Muscle layer of duodenum (tissue), 2 donors: Measurements from ENCODE around the gene ANO6.

Experiments
- H3K27ac ChIP-seq: one replicate; pipeline ENCODE4 v1.7.0; 2013; ENCODE audit warnings: mild to moderate bottlenecking, low read length
- H3K27me3 ChIP-seq: one replicate; pipeline ENCODE4 v1.7.0; 2013; ENCODE audit warnings: low read depth, mild to moderate bottlenecking, control low read depth, low read length
- H3K36me3 ChIP-seq, 2 donors: one replicate each; pipeline ENCODE4 v1.7.0; 2013; ENCODE audit warnings: low read length in 2 of 2, control low read depth in 1 of 2, mild to moderate bottlenecking in 1 of 2; ENCODE audit not compliant: insufficient read depth in 2 of 2, control insufficient read depth in 1 of 2
- H3K4me1 ChIP-seq, 2 donors: one replicate each; pipeline ENCODE4 v1.7.0; 2013; ENCODE audit warnings: low read length in 2 of 2, mild to moderate bottlenecking in 2 of 2, control low read depth in 1 of 2, moderate library complexity in 1 of 2; ENCODE audit not compliant: insufficient read depth in 2 of 2, control insufficient read depth in 1 of 2
- H3K4me3 ChIP-seq, 2 donors: one replicate each; pipeline ENCODE4 v1.7.0; 2013; ENCODE audit warnings: low read length in 2 of 2, low read depth in 1 of 2, mild to moderate bottlenecking in 1 of 2
- H3K9me3 ChIP-seq, 2 donors: one replicate each; pipeline ENCODE4 v1.7.0; 2013; ENCODE audit warnings: low read length in 2 of 2, control low read depth in 1 of 2, mild to moderate bottlenecking in 1 of 2; ENCODE audit not compliant: control insufficient read depth in 1 of 2
- donor health status: healthy.

ANO6 gene

DNA sequence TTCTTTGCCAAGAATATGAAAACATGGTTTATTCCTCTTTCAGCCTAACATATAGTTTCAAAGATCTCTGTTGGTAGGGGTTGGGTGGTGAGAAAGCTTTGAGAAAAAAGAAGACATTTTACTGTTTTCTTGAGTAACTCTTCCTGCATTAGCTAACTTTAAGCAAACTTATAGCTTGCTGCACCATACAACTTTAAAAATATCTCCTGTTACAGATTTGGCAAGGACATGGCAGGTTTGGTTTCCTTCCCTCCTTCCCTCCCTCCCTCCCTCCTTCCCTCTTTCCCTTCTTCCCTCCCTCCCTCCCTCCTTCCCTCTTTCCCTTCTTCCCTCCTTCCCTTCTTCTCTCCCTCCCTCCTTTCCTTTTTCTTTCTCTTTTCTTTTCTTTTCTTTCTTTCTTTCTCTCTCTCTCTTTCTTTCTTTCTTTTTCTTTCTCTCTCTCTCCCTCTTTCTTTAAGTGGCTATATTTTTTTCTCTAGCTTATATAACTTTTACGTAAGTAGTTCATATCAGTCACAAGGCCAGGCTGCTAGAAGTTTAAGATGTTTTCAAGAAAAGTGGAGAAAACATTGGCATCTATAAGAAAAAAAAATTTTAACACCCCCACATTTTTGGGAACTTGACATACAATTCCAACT, 26.0 kb upstream of the ANO6 start:
- H3K4me1 ChIP-seq: peaks cover 0 to 4% of the 10 kb centered on the region in 2 donors
- H3K9me3 ChIP-seq: no peaks in the 10 kb centered on the region
- H3K4me3 ChIP-seq: no peak overlapping the region
- no peaks in the 10 kb centered on the region for H3K27me3 ChIP-seq
- H3K36me3 ChIP-seq: no peaks in the 10 kb centered on the region
- H3K27ac ChIP-seq: no peak overlapping the region

DNA sequence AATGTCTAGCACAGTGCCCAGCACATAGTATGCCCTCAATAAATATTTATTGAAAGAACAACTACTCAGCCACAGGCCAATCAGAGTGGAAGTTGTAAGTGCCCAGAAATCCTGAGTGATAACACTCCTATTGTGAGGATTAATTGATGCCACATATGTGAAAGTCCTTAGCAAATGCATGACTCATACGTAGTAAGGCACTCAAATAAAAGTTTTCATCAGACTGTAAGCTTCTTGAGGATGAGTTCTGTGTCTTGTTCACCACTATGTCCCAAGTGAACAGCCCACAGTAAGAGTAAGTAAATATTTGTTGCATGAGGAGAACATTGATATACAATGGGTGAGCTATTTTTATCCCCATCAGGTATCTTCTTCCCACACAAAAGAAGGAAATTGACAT, 24.7 kb upstream of the ANO6 start:
- H3K27me3 ChIP-seq: no peaks in the 10 kb centered on the region
- H3K27ac ChIP-seq: no peak overlapping the region
- H3K9me3 ChIP-seq: no peaks in the 10 kb centered on the region

DNA sequence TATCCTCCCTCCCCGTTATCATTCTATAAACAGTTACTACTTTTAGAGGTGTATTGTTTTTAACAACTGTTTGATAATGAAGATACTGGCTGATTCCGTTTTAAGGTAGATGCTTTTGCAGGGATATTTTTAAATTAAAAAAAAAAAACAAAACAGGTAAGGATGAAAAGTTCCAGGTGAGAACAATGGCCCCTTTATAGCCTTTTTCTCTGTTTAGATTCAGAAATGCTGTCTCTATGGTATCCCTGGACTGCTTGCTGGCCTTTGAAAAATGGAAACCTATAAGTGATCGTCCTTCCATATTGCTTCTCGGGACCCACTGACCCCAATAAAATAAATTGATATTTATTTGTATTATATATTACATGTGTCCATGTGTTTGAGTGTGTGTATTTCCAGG, 23.2 kb upstream of the ANO6 start:
- Histone ChIP-seq H3K4me3 (no peak overlapping the region), H3K36me3 (no peaks in the 10 kb centered on the region), H3K27ac (no peak overlapping the region), H3K27me3 (no peaks in the 10 kb centered on the region), H3K4me1 (peaks cover 0 to 4% of the 10 kb centered on the region in 2 donors), H3K9me3 (no peaks in the 10 kb centered on the region)

More for the DNA sequence above, 24.7 kb upstream of the ANO6 start:
- no peaks in the 10 kb centered on the region for H3K36me3 ChIP-seq
- peaks cover 0 to 4% of the 10 kb centered on the region in 2 donors for H3K4me1 ChIP-seq
- no peak overlapping the region for H3K4me3 ChIP-seq

DNA sequence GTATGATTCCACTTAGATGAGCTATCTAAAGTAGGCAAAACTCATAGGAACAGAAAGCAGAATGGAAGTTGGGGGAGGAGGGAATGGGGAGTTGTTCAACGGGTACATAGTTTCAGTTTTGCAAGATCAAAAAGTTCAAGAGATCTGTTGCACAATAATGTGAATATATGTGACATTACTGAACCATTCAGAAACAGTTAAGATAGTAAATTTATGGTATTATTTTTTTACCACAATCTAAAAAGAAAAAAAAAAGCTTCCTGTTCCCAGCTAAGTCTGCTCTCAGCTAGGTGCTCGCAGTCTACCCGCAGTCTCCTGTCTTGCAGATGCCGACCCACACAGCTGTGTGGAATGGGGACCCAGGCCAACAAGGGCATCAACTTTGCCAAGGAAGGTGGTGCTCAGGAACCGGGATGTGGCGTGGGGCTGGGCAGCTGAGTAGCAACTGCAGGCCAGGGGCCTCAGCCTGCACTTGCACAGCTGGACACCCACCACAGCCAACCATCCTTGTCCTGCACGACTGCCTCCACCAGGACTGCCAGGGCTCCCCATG, 15.3 kb upstream of the ANO6 start:
- H3K9me3 ChIP-seq: no peaks in the 10 kb centered on the region
- H3K4me3 ChIP-seq: no peak overlapping the region
- H3K4me1 ChIP-seq: peaks cover 0 to 4% of the 10 kb centered on the region in 2 donors
- no peaks in the 10 kb centered on the region for H3K27me3 ChIP-seq
- no peak overlapping the region for H3K27ac ChIP-seq
- no peaks in the 10 kb centered on the region for H3K36me3 ChIP-seq

DNA sequence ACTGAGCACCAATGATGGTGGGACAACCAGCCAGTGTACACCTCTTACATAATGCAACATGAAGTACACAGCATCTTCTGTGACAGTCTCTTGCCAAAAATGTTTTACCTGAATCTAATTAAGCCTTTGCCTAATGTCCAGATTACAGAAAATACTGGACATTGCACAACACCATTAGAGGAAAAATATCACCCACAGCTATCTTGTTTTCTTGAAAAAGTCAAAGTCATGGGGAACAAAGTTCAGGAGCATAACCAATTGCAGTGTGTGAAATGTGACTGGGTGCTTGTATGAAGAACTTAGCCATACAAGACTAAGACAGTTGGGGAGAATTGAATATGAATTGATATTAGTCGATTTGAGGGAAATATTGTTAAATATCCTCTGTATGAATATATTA, 12.1 kb upstream of the ANO6 start:
- Histone ChIP-seq H3K4me3 (no peak overlapping the region), H3K36me3 (no peaks in the 10 kb centered on the region), H3K27me3 (no peaks in the 10 kb centered on the region), H3K9me3 (no peaks in the 10 kb centered on the region), H3K27ac (no peak overlapping the region), H3K4me1 (peaks cover 0 to 4% of the 10 kb centered on the region in 2 donors)

DNA sequence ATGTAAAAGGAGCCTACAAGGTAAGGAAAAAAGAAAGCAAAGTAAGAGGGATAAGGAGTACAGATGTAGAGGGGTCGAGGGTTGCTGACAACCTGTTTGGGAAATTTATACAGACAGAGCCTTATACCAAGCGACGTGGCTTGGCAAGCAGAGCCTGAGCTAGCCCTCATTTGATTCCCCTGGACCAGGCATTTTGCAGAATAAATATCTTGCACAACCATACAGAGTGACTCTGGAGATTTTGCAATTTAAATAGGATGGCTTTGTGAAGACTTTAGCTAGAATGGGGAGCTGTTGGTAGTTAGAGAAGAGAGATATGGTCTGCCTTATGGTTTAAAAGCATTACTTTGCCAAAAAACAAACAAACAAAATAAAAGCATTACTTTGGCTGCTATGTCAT, 11.1 kb upstream of the ANO6 start:
- Histone ChIP-seq H3K36me3 (no peaks in the 10 kb centered on the region), H3K9me3 (no peaks in the 10 kb centered on the region), H3K27me3 (no peaks in the 10 kb centered on the region), H3K27ac (no peak overlapping the region), H3K4me3 (no peak overlapping the region), H3K4me1 (peaks cover 0 to 4% of the 10 kb centered on the region in 2 donors)

DNA sequence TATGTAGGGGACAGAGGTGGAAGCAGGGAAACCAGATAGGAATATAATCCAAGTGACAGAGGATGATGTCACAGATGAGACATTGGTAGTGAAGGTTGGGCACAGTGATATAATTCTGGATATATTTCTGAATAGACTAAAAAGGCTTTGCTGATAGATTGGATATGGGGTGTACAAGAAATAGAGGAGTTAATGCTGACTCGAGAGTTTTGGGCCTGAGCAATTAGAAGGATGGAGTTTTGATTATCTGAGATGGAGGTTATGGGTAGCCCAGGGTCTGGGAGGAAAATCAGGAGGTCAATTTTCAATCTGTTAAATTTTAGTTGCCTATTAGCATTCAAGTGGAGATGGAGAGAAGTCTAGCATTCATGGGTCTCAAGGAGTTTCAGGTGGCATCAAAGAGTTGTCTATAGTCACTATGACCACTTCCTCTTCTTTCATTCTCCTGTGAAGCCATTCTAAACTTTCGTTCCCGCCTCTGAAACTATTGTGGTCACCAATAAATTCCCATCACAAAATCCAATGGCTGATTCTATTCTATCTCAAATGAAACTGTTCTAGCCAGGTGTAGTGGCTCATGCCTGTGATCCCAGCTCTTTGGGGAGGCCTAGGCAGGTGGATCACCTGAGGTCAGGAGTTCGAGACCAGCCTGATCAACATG, 10.6 kb upstream of the ANO6 start:
- Histone ChIP-seq H3K4me3 (no peak overlapping the region), H3K4me1 (peaks cover 0 to 4% of the 10 kb centered on the region in 2 donors), H3K36me3 (no peaks in the 10 kb centered on the region), H3K9me3 (no peaks in the 10 kb centered on the region), H3K27me3 (no peaks in the 10 kb centered on the region), H3K27ac (no peak overlapping the region)

DNA sequence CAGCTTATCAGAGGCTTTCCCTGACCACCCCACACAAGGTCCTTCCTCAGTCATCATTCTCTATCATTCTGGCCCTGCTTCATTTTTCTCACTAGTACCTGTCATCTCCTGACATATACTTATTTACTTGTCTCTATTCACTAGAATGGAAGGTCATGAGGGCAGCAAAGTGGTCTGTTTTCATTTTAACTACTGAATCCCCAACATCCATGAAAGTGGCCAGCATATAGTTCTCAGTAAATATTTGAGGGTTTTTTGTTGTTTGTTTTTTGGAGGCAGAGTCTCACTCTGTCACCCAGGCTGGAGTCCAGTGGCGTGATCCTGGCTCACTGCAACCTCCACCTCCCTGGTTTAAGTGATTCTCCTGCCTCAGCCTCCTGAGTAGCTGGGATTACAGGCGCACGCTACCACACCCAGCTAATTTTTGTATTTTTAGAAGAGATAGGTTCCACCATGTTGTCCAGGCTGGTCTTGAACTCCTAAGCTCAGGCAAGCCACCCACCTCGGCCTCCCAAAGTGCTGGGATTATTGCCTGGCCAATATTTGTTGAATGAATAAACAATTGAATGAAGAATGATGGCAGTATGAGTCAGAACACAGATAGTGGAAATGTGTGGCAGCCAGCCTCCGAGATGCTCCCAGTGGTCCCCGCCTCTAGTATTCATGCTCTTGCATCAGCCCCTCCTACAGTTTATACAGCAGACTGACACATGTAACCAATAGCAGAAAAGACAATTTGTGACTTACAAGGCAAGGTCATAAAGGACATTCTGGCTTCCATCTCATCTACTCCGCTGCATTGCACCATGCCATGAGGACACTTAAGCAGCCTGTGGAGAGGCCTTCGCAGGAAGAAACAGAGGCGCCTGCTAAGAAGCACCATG, 7.0 kb upstream of the ANO6 start:
- Histone ChIP-seq H3K36me3 (no peaks in the 10 kb centered on the region), H3K27me3 (no peaks in the 10 kb centered on the region), H3K27ac (no peak overlapping the region), H3K4me3 (no peak overlapping the region), H3K9me3 (no peaks in the 10 kb centered on the region), H3K4me1 (no peaks in the 10 kb centered on the region)

DNA sequence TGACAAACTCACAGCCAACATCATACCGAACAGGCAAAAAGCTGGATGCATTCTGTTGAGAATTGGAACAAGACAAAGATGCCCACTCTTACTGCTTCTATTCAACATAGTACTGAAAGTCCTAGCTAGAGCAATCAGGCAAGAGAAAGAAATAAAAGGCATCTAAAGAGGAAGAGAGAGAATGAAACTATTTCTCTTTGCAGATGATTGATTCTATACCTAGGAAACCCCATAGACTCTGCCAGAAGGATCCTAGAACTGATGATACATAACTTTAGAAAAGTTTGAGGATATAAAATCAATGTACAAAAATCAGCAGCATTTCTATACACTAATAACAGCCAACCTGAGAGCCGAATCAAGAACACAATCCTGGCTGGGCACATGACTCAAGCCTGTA, 6.1 kb upstream of the ANO6 start:
- H3K4me3 ChIP-seq: no peak overlapping the region
- H3K36me3 ChIP-seq: no peaks in the 10 kb centered on the region
- no peaks in the 10 kb centered on the region for H3K9me3 ChIP-seq
- no peak overlapping the region for H3K27ac ChIP-seq
- H3K4me1 ChIP-seq: no peaks in the 10 kb centered on the region
- no peaks in the 10 kb centered on the region for H3K27me3 ChIP-seq

DNA sequence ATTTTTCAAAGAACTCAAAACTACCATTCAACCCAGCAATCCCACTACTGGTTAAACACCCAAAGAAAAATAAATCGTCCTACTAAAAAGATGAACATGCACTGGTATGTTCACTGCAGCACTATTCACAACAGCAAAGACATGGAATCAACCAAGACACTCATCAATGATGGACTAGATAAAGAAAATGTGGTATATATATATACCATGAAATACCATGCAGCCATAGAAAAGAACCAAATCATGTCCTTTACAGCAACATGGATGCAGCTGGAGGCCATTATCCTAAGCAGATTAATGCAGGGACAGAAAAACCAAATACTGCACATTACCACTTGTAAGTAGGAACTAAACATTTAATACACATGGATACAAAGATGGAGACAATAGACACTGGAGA, 3.8 kb upstream of the ANO6 start:
- Histone ChIP-seq H3K36me3 (no peaks in the 10 kb centered on the region), H3K9me3 (no peaks in the 10 kb centered on the region), H3K27ac (no peak overlapping the region), H3K4me3 (no peak overlapping the region), H3K4me1 (no peaks in the 10 kb centered on the region), H3K27me3 (no peaks in the 10 kb centered on the region)

DNA sequence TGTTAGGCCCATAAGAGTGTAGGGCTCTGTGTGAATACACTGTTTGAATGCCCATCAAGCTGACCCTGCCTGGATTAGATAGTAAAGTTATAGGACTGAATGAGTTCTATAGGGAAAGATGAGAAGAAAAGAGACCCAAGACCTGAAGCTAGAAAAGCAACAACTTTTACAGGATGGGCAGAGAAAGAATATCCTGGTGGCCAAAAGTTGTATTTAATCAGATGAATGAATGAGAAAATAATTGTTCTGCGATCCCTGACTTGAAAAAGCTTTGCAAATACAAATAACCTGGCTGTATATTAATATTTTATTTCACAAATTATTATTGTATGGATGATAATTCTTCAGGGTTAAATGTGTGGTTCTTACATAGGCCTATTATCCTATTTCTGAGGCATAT, 2.8 kb upstream of the ANO6 start:
- no peaks in the 10 kb centered on the region for H3K36me3 ChIP-seq
- no peaks in the 10 kb centered on the region for H3K9me3 ChIP-seq
- no peak overlapping the region for H3K27ac ChIP-seq
- H3K4me1 ChIP-seq: peaks cover 0 to under 1% of the 10 kb centered on the region in 2 donors
- H3K27me3 ChIP-seq: no peaks in the 10 kb centered on the region
- H3K4me3 ChIP-seq: no peak overlapping the region
